ENCODE data around the gene NEURL1B.

DNA sequence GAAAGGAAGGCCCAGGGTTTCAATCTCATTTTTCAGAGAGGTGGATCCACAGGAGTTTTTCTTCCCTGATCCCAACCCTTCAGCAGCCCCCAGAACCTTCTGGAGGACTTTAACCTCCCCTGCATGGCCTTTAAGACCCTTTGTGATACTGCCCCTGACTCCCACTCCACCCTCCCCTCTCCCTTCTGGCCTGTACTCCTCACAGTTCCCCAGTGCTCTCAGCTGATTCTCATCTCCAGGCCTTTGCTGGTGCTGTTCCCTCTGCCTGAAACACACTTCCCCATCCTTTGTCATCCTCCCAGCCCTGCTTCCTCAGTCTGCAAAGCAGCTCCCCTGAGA is 18.5 kb downstream of the NEURL1B start:
- TF ChIP-seq, protein P1, sequence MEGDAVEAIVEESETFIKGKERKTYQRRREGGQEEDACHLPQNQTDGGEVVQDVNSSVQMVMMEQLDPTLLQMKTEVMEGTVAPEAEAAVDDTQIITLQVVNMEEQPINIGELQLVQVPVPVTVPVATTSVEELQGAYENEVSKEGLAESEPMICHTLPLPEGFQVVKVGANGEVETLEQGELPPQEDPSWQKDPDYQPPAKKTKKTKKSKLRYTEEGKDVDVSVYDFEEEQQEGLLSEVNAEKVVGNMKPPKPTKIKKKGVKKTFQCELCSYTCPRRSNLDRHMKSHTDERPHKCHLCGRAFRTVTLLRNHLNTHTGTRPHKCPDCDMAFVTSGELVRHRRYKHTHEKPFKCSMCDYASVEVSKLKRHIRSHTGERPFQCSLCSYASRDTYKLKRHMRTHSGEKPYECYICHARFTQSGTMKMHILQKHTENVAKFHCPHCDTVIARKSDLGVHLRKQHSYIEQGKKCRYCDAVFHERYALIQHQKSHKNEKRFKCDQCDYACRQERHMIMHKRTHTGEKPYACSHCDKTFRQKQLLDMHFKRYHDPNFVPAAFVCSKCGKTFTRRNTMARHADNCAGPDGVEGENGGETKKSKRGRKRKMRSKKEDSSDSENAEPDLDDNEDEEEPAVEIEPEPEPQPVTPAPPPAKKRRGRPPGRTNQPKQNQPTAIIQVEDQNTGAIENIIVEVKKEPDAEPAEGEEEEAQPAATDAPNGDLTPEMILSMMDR (IDR thresholded peaks at IDR 0.05), result no peak
- TF ChIP-seq POLR2AphosphoS5 (IDR thresholded peaks at IDR 0.05), result no peak
- no peak for TF ChIP-seq POLR2A (IDR thresholded peaks at IDR 0.05)

All from gastroesophageal sphincter (tissue), 3 donors.